NCI-H146 treated with DMSO at 0.1 percent for 48 hours (cell line): ENCODE results near the gene OR51G1.
A peak's percentile ranks its signal among the peaks of the same experiment; 100 is the strongest.
"Not testable (repeated sequence)": the region's sequence is repeated elsewhere in the genome, so short reads cannot be mapped to it uniquely, and the experiment has no call there.

Experiments
- DNase-seq: peaks from one replicate; lab custom pipeline; 2025; ENCODE audit not compliant: unreplicated experiment; lab: John Stamatoyannopoulos, UW

The OR51G1 gene

GRCh38 chr11:4924239-4924638 is at the start of gene OR51G1:
OR51G1 (minus strand) TSS chr11:4924339; CDS start chr11:4924339, 0 bp downstream.
- no peak for DNase-seq

- DNase-seq, result no peak
Measured at GRCh38 chr11:4962816-4963215, 38.7 kb upstream of the OR51G1 start.

- DNase-seq, result peak; percentile 37
Measured at GRCh38 chr11:4960877-4961276, 36.7 kb upstream of the OR51G1 start.

- no peak for DNase-seq
Measured at GRCh38 chr11:4957396-4957795, 33.3 kb upstream of the OR51G1 start.

- DNase-seq, result not testable (repeated sequence)
Measured at GRCh38 chr11:4955613-4956012, 31.5 kb upstream of the OR51G1 start, which contains the start of gene OR51A2. OR51A2 (minus strand) TSS chr11:4955713; CDS start chr11:4955713, 0 bp downstream.

- DNase-seq, result no peak
Measured at GRCh38 chr11:4947505-4947904, 23.4 kb upstream of the OR51G1 start, which contains the start of gene OR51A4. OR51A4 (minus strand) TSS chr11:4947605; CDS start chr11:4947100, 505 bp downstream.

GRCh38 chr11:4936745-4937144 is 12.6 kb upstream of the OR51G1 start:
- DNase-seq, result no peak

GRCh38 chr11:4932751-4933150 is 8.6 kb upstream of the OR51G1 start:
- DNase-seq, result no peak

GRCh38 chr11:4926608-4927007 is 2.5 kb upstream of the OR51G1 start:
- DNase-seq, result no peak

- no peak for DNase-seq
Measured at GRCh38 chr11:4922304-4922703, 1.8 kb downstream of the OR51G1 start.

GRCh38 chr11:4921796-4922195 is 2.3 kb downstream of the OR51G1 start:
- no peak for DNase-seq

GRCh38 chr11:4919250-4919649 is 4.9 kb downstream of the OR51G1 start, which contains the start of gene OR51G2:
OR51G2 (minus strand) TSS chr11:4919350; CDS start chr11:4915663, 3,687 bp downstream.
- DNase-seq, result no peak

- no peak for DNase-seq
Measured at GRCh38 chr11:4916581-4916980, 7.6 kb downstream of the OR51G1 start.

- DNase-seq, result no peak
Measured at GRCh38 chr11:4903484-4903883, 20.7 kb downstream of the OR51G1 start, which contains the start of gene OR51A7. OR51A7 (plus strand) TSS chr11:4903783; CDS start chr11:4907370, 3,587 bp downstream.

- no peak for DNase-seq
Measured at GRCh38 chr11:4891996-4892640, 32.0 kb downstream of the OR51G1 start.

- DNase-seq, result no peak
Measured at GRCh38 chr11:4890279-4890678, 33.9 kb downstream of the OR51G1 start.

- DNase-seq, result no peak
Measured at GRCh38 chr11:4887591-4887990, 36.5 kb downstream of the OR51G1 start.

GRCh38 chr11:4886186-4886585 is 38.0 kb downstream of the OR51G1 start:
- no peak for DNase-seq

GRCh38 chr11:4884361-4884760 is 39.8 kb downstream of the OR51G1 start:
- DNase-seq, result no peak

- DNase-seq, result peak; percentile 17
Measured at GRCh38 chr11:4882543-4882942, 41.6 kb downstream of the OR51G1 start.

GRCh38 chr11:4881860-4882500 is 42.2 kb downstream of the OR51G1 start, which contains the start of gene OR51T1:
OR51T1 (plus strand) TSS chr11:4881900; CDS start chr11:4881900, 0 bp downstream.
- DNase-seq, result peak; percentile 63

- no peak for DNase-seq
Measured at GRCh38 chr11:4881188-4881587, 43.0 kb downstream of the OR51G1 start.
